HCT116 (cell line): ENCODE data around the gene SLC25A21. TPM values are rescaled to one million over a fixed set of nuclear protein-coding genes. Genes with fewer than 3 reads are reported as not detected.

Experiments used
- ATAC-seq: fragments of 200-7000 bp; cut with Tn5 transposase; 2 replicates; pipeline ENCODE4 v1.9.1; 2020; ENCODE audit warnings: mild to moderate bottlenecking, moderate library complexity
- BruUV-seq: library from RNA; stranded (reverse); fragments of 400-500 nt; replicated peaks from 2 replicates; lab custom pipeline; 2021; lab: Mats Ljungman, UMichigan
- CTCF ChIA-PET: fragments of 300-600 bp; sonication (Branson Sonifier 250); formaldehyde crosslinking; loops from one replicate; lab custom pipeline; 2021; ENCODE audit warnings: antibody characterized with exemption; lab: Charles Lee
- POLR2A ChIA-PET: fragments of 300-600, 350-600 bp; sonication (Branson Sonifier 250); formaldehyde crosslinking; loops from one replicate; lab custom pipeline; 2021; ENCODE audit warnings: antibody characterized with exemption; lab: Charles Lee
- RAD21 ChIA-PET, 2 experiments: fragments of 300-600 bp; sonication (Branson Sonifier 250); formaldehyde crosslinking; loops; one replicate each; lab custom pipeline; 2023; ENCODE audit warnings: low total read pairs in 2 of 2; ENCODE audit not compliant: uncharacterized antibody in 2 of 2, unreplicated experiment in 2 of 2, low non-redundant PET in 1 of 2; lab: Charles Lee
- DNase-seq: peaks from one replicate; pipeline ENCODE4 v3.0.0-alpha.2; 2010; ENCODE audit warnings: low read depth, low spot score
- H2AFZ ChIP-seq: fragments of 200-600 bp; shearing (Covaris generic), sonication (generic); 2 replicates; pipeline ENCODE4 v1.6.1; 2017; ENCODE audit warnings: low read depth, mixed run types, mixed read lengths, antibody characterized with exemption, low read length; ENCODE audit not compliant: poor library complexity, severe bottlenecking
- H3K27ac ChIP-seq: 2 replicates; pipeline ENCODE4 v1.5.1; 2012; ENCODE audit warnings: low read depth, low read length
- H3K27me3 ChIP-seq: fragments of 200-600 bp; sonication (generic); 2 replicates; pipeline ENCODE4 v1.6.1; 2016; ENCODE audit warnings: mixed run types, low read length, mixed read lengths; ENCODE audit not compliant: insufficient read depth
- H3K36me3 ChIP-seq, 2 experiments: fragments of 200-500 bp in 1 of 2; fragments of 200-600 bp in 1 of 2; sonication (Bioruptor generic) in 1 of 2; sonication (generic) in 1 of 2; 2 replicates each; pipeline versions ENCODE4 v1.5.1 to v1.6.1; 2014 to 2016; ENCODE audit warnings: low read length in 2 of 2, inconsistent platforms in 1 of 2, mixed read lengths in 1 of 2, mixed run types in 1 of 2; ENCODE audit not compliant: insufficient read depth in 2 of 2, control insufficient read depth in 1 of 2
- H3K4me1 ChIP-seq, 2 experiments: fragments of 200-600 bp in 1 of 2; sonication (generic) in 1 of 2; 2 replicates each; pipeline versions ENCODE4 v1.5.1 to v1.6.1; 2012 to 2017; ENCODE audit warnings: low read length in 2 of 2, inconsistent platforms in 1 of 2, mild to moderate bottlenecking in 1 of 2, mixed read lengths in 1 of 2, mixed run types in 1 of 2, moderate library complexity in 1 of 2; ENCODE audit not compliant: insufficient read depth in 2 of 2, control insufficient read depth in 1 of 2
- H3K4me2 ChIP-seq: fragments of 200-600 bp; sonication (generic); 2 replicates; pipeline ENCODE4 v1.6.1; 2017; ENCODE audit warnings: mixed run types, low read length, mixed read lengths
- H3K4me3 ChIP-seq, 2 experiments: fragments of 200-600 bp in 1 of 2; sonication (generic) in 1 of 2; replicated peaks in 1 of 2; 2 replicates each; pipeline ENCODE4 v1.5.1; 2011 to 2016; ENCODE audit warnings: low read length in 2 of 2, control low read depth in 1 of 2, low read depth in 1 of 2, mild to moderate bottlenecking in 1 of 2, mixed read lengths in 1 of 2, mixed run types in 1 of 2
- H3K79me2 ChIP-seq: fragments of 200-600 bp; sonication (generic); 2 replicates; pipeline ENCODE4 v1.6.1; 2017; ENCODE audit warnings: mild to moderate bottlenecking, mixed run types, low read length, moderate library complexity, mixed read lengths; ENCODE audit not compliant: insufficient read depth
- H3K9ac ChIP-seq: fragments of 200-600 bp; sonication (generic); 2 replicates; pipeline ENCODE4 v1.6.1; 2016; ENCODE audit warnings: low read length, mixed read lengths
- H3K9me2 ChIP-seq: fragments of 200-600 bp; sonication (generic), shearing (Covaris generic); 2 replicates; pipeline ENCODE4 v1.6.1; 2017; ENCODE audit warnings: mixed run types, mild to moderate bottlenecking, moderate library complexity; ENCODE audit not compliant: insufficient read depth
- H3K9me3 ChIP-seq, 2 experiments: fragments of 200-500 bp in 1 of 2; fragments of 200-600 bp in 1 of 2; sonication (Bioruptor generic) in 1 of 2; sonication (generic) in 1 of 2; 2 replicates each; pipeline ENCODE4 v1.6.1; 2014 to 2017; ENCODE audit warnings: low read length in 2 of 2, mixed read lengths in 2 of 2, inconsistent platforms in 1 of 2, low read depth in 1 of 2, mild to moderate bottlenecking in 1 of 2, mixed run types in 1 of 2, moderate library complexity in 1 of 2; ENCODE audit not compliant: control insufficient read depth in 1 of 2, insufficient read depth in 1 of 2
- H4K20me1 ChIP-seq: fragments of 200-600 bp; sonication (generic), shearing (Covaris generic); 2 replicates; pipeline ENCODE4 v1.6.1; 2017; ENCODE audit warnings: mixed run types, mild to moderate bottlenecking, moderate library complexity; ENCODE audit not compliant: insufficient read depth
- CEBPB ChIP-seq: IDR thresholded peaks from 2 replicates; pipeline ENCODE4 v1.6.1; 2012; ENCODE audit warnings: low read depth
- EGR1 ChIP-seq: IDR thresholded peaks from 2 replicates; pipeline ENCODE4 v1.6.1; 2012; ENCODE audit warnings: low read depth
- ELF1 ChIP-seq: IDR thresholded peaks from 2 replicates; pipeline ENCODE4 v1.6.1; 2012; ENCODE audit warnings: low read depth, borderline replicate concordance
- EZH2 ChIP-seq: fragments of 200-600 bp; sonication (generic); IDR thresholded peaks from 2 replicates; pipeline ENCODE4 v1.6.1; 2017; ENCODE audit warnings: antibody characterized with exemption, mixed run types
- EZH2phosphoT487 ChIP-seq: fragments of 200-600 bp; IDR thresholded peaks from 2 replicates; pipeline ENCODE4 v1.6.1; 2018; ENCODE audit warnings: antibody characterized with exemption, borderline replicate concordance
- FOSL1 ChIP-seq: IDR thresholded peaks from 2 replicates; pipeline ENCODE4 v1.6.1; 2012; ENCODE audit warnings: low read depth
- JUND ChIP-seq: IDR thresholded peaks from 2 replicates; pipeline ENCODE4 v1.6.1; 2012
- POLR2A ChIP-seq: IDR thresholded peaks from 2 replicates; pipeline ENCODE4 v1.7.0; 2011; ENCODE audit warnings: borderline replicate concordance; ENCODE audit not compliant: insufficient read depth, insufficient read length; ENCODE audit errors: extremely low read depth
- POLR2AphosphoS5 ChIP-seq: IDR thresholded peaks from 2 replicates; pipeline ENCODE4 v1.6.1; 2011; ENCODE audit warnings: mild to moderate bottlenecking, low read depth, low read length, moderate library complexity
- RAD21 ChIP-seq: IDR thresholded peaks from 2 replicates; pipeline ENCODE4 v1.6.1; 2012; ENCODE audit warnings: low read depth, mild to moderate bottlenecking
- SIN3A ChIP-seq: IDR thresholded peaks from 2 replicates; pipeline ENCODE4 v1.6.1; 2012; ENCODE audit warnings: low read depth
- SP1 ChIP-seq: IDR thresholded peaks from 2 replicates; pipeline ENCODE4 v1.6.1; 2012; ENCODE audit warnings: low read depth
- SRF ChIP-seq: IDR thresholded peaks from 2 replicates; pipeline ENCODE4 v1.6.1; 2012; ENCODE audit warnings: low read depth
- TCF7L2 ChIP-seq: IDR thresholded peaks from 2 replicates; pipeline ENCODE4 v1.7.0; 2011; ENCODE audit warnings: borderline replicate concordance, inconsistent platforms; ENCODE audit not compliant: insufficient read depth, insufficient read length; ENCODE audit errors: extremely low read depth
- ZNF274 ChIP-seq: fragments of 200-500 bp; sonication (Bioruptor generic); IDR thresholded peaks from 2 replicates; pipeline ENCODE4 v1.6.1; 2014; ENCODE audit warnings: mild to moderate bottlenecking, low read depth, low read length, inconsistent platforms
- intact Hi-C: fragments of 100-400 bp; cut with micrococcal nuclease; formaldehyde crosslinking; loops from 2 replicates; pipeline ENCODE4 v1.10.0; 2022
- total RNA-seq: library from RNA; stranded (reverse); gene quantifications from one replicate; pipeline ENCODE4 v1.2.1, GENCODE V29; 2021; ENCODE audit not compliant: unreplicated experiment
- TF ChIP-seq, protein P1 (sequence below): IDR thresholded peaks from 2 replicates; pipeline ENCODE4 v1.6.1; 2011; ENCODE audit warnings: mild to moderate bottlenecking, low read length, moderate library complexity; ENCODE audit not compliant: insufficient replicate concordance; ENCODE audit errors: extremely low read depth
- TF ChIP-seq, protein P2 (sequence below), 3 experiments: fragments of 200-600 bp in 1 of 3; sonication (generic) in 1 of 3; IDR thresholded peaks in 2 of 3; conservative IDR thresholded peaks in 1 of 3; 2 replicates each; pipeline ENCODE4 v1.5.1; 2012 to 2017; ENCODE audit warnings: low read depth in 2 of 3, low read length in 2 of 3, antibody characterized with exemption in 1 of 3, borderline replicate concordance in 1 of 3, control low read depth in 1 of 3, mild to moderate bottlenecking in 1 of 3, mixed read lengths in 1 of 3, mixed run types in 1 of 3, moderate library complexity in 1 of 3; ENCODE audit not compliant: insufficient read depth in 1 of 3
- TF ChIP-seq, protein P3 (sequence below): IDR thresholded peaks from 2 replicates; pipeline ENCODE4 v1.6.1; 2012

The SLC25A21 gene
- total RNA-seq, 1 experiment from 2014 or later, result 3.5 TPM

DNA sequence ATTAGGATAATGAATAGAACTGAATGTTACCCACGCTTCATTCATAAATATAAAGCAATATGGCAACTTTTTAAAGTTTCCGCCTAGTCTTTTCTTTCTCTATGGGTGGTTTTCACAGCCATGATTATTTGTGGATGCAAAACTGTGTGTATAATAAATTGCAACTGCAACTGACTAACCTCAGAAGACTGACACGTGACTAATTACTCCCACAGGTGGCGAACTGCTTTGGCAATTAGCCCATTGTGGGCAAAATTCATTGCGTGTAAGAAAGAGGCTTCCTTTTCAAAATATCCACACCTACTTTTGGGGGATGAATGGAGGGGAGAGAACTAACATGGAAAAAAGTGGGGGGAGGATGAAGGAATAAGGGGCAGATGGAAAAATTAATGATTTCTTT lies 79.0 kb downstream of the SLC25A21 start:
- H3K9me2 ChIP-seq, result no peaks in the 10 kb centered on the region
- CTCF ChIA-PET, result no interaction called here
- H3K4me1 ChIP-seq, result peaks cover 0 to 4% of the 10 kb centered on the region in 2 experiments; a peak in 1 of 4 replicates
- H3K4me3 ChIP-seq, result no peak overlapping the region
- no peaks in the 10 kb centered on the region for H4K20me1 ChIP-seq
- no peak overlapping the region for H3K4me2 ChIP-seq
- POLR2A ChIA-PET, result no interaction called here
- no peak overlapping the region for H3K27ac ChIP-seq
- no peaks in the 10 kb centered on the region for H3K79me2 ChIP-seq
- TF ChIP-seq FOSL1, result no peak
- TF ChIP-seq EGR1, result no peak
- TF ChIP-seq, protein P1, sequence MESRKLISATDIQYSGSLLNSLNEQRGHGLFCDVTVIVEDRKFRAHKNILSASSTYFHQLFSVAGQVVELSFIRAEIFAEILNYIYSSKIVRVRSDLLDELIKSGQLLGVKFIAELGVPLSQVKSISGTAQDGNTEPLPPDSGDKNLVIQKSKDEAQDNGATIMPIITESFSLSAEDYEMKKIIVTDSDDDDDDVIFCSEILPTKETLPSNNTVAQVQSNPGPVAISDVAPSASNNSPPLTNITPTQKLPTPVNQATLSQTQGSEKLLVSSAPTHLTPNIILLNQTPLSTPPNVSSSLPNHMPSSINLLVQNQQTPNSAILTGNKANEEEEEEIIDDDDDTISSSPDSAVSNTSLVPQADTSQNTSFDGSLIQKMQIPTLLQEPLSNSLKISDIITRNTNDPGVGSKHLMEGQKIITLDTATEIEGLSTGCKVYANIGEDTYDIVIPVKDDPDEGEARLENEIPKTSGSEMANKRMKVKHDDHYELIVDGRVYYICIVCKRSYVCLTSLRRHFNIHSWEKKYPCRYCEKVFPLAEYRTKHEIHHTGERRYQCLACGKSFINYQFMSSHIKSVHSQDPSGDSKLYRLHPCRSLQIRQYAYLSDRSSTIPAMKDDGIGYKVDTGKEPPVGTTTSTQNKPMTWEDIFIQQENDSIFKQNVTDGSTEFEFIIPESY, result no peak
- TF ChIP-seq EZH2phosphoT487, result no peak
- no peak for TF ChIP-seq POLR2AphosphoS5
- TF ChIP-seq CEBPB, result no peak
- no peak for TF ChIP-seq JUND
- TF ChIP-seq RAD21, result no peak
- TF ChIP-seq, protein P2, sequence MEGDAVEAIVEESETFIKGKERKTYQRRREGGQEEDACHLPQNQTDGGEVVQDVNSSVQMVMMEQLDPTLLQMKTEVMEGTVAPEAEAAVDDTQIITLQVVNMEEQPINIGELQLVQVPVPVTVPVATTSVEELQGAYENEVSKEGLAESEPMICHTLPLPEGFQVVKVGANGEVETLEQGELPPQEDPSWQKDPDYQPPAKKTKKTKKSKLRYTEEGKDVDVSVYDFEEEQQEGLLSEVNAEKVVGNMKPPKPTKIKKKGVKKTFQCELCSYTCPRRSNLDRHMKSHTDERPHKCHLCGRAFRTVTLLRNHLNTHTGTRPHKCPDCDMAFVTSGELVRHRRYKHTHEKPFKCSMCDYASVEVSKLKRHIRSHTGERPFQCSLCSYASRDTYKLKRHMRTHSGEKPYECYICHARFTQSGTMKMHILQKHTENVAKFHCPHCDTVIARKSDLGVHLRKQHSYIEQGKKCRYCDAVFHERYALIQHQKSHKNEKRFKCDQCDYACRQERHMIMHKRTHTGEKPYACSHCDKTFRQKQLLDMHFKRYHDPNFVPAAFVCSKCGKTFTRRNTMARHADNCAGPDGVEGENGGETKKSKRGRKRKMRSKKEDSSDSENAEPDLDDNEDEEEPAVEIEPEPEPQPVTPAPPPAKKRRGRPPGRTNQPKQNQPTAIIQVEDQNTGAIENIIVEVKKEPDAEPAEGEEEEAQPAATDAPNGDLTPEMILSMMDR (IDR thresholded peaks at IDR 0.05 in 2 of 3, conservative IDR thresholded peaks at IDR 0.05 in 1 of 3; ENCODE audit: borderline replicate concordance in 1 of 3, insufficient read depth in 1 of 3, low read depth in 2 of 3, low read length in 2 of 3), result no peak
- TF ChIP-seq ELF1, result no peak
- TF ChIP-seq SRF, result no peak
- TF ChIP-seq EZH2, result no peak
- TF ChIP-seq POLR2A, result no peak
- TF ChIP-seq SP1, result no peak
- no peak for TF ChIP-seq SIN3A
- TF ChIP-seq, protein P3, sequence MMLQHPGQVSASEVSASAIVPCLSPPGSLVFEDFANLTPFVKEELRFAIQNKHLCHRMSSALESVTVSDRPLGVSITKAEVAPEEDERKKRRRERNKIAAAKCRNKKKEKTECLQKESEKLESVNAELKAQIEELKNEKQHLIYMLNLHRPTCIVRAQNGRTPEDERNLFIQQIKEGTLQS, result no peak
- no peak for TF ChIP-seq ZNF274
- no peak for TF ChIP-seq TCF7L2
- TF ChIP-seq, all 23 proteins: peak for 0
- H3K9ac ChIP-seq, result no peak overlapping the region
- H3K27me3 ChIP-seq, result no peaks in the 10 kb centered on the region
- H3K36me3 ChIP-seq, result no peaks in the 10 kb centered on the region
- no peak for DNase-seq
- H2AFZ ChIP-seq, result no peak overlapping the region
- H3K9me3 ChIP-seq, result no peaks in the 10 kb centered on the region
- no TSS peak for BruUV-seq
- RAD21 ChIA-PET, result no interaction called here
- ATAC-seq, result no peak
- intact Hi-C loops, result no loop called here
